ENCODE measurements around the gene GOLGA2.
"Not testable (repeated sequence)": the region's sequence is repeated elsewhere in the genome, so short reads cannot be mapped to it uniquely, and the experiment has no call there.

The GOLGA2 gene

DNA sequence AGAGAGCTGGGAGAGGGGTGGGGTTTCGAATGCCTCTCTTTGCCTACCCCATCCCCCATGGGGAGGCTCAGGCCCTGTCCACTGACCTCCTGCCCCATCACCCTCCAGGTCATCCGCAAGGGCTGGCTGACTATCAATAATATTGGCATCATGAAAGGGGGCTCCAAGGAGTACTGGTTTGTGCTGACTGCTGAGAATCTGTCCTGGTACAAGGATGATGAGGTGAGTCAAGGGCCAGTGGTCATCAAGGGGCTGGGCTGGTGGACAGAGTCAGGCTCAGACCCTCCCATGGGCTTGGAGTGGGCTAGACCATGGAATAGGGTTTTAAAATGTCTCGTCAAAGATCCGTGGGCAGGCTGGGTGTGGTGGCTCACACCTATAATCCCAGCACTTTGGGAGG is 33.7 kb downstream of the GOLGA2 start:
- no peak for DNase-seq (ENCODE audit: low spot score)

DNA sequence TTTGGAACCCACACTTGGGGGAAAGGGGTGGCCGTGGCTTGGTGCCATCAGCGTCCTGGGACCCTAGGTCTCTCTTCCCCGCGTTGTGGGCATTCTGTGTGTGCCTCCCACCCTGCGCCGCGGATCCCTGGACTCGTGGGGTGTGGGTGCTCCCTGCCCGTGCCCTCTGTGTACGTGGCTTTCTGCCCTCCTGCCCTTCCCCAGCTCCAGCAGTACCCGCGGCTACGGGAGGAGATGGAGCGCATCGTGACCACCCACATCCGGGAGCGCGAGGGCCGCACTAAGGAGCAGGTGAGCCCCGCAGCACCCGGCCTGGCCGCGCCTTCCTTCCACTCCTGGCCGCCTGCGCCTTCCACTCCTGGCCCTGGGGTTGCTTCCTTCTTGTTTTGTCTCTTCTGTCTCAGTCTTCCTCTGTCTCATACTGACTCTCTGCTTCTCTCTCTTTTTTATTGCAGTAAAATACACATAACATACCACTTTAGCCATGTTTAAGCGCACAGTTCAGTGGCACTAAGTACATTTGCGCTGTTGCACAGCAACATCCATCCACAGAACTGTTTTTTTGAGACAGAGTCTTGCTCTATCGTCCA is 41.9 kb downstream of the GOLGA2 start:
- no peak for DNase-seq (ENCODE audit: low spot score)

DNA sequence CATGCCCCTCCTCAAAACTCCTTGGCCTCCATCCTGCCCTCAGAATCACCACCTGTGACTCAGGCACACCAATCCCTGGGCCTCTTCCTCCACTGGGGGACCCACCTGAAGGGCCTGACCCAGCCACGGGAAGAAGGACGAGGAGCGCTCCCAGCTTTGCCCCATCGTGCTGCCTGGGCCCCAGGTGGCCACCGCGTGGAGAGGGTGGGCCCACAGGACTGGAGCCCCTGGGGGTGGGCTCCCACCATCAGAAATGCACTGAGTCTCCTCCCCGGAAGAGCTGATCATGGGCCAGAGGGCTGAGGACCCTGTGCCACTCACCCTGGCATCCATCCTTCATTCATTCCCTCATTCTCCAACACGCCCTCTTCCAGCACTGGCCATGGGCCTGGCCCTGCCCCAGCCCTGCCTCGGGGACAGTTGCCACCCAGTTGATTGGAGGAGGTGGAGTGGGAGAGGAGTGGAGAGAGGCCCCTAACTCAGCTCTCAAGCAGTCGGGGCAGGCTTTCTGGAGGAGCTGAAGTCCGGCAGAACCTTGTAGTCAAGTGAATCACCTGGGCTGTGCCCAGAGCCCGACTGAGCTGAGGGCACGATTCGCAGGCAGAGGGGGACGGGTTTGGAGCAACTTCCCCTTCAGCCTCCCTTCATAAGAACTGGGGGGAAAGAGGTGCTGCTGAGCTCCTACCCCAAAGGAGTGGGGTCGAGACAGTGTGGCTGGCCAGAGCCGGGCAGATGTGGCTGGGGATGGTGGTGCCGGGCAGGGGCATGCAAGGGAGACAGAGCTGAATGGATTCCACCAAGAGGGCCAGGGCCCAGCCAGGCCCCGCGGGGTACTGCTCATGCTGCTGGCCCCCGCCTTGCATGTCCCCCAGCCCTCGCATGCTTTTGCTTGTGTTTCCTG is 43.0 kb downstream of the GOLGA2 start:
- DNase-seq (ENCODE audit: low spot score), result no peak

DNA sequence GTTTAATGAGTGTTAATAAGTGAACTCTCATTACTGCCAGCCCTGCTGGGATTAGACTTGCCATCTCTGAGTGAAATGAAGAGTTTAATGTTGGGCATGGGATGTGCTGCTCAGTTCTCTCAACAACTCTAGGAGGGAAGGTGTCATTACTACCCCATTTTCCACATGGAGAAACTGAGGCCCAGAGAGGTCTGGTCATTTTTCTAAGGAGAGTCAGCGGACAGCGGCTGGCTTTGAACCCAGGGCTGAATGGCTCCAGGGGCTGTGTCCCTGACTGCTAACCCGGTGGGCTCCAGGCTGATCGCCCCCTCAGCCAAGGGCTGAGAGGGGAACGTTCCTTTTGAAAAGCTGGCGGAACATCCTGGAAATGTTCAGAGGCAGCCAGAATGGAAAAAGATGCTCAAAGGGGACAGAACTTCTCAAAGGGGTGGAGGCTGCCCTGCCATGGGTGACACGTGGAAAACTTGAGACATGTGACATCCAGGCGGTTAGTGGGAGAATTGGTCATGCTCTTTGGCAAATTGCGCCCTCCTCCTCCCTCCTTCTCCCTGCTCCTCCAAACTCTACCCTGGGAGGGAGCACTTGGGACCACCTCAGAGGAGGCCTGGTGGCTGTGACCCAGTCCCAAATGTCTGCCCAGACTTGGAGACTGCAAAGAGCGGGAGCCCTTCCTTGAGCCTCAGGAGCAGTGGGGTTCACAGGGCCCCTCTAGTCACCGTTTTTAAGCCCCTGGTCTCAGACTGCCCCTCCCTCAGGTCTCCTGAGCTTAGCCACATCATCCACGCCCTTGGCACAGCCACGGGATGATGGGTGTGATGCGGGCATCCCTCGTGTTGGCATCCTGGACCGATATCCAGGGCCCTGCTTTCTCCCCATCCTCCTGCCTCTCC is 43.9 kb downstream of the GOLGA2 start:
- DNase-seq (ENCODE audit: low spot score), result no peak

DNA sequence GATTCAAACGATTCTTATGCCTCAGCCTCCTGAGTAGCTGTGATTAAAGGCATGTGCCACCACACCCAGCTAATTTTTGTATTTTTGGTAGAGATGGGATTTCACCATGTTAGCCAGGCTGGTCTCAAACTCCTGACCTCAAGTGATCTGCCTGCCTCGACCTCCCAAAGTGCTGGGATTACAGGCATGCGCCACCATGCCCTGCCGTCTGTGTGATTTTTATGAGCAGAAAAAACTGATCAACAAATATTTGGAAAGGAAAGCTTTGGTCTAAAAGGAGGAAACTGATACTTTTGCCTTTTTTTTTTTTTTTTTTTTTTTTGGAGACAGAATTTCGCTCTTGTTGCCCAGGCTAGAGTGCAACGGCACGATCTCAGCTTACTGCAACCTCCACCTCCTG is 44.9 kb downstream of the GOLGA2 start:
- DNase-seq (ENCODE audit: low spot score), result not testable (repeated sequence)

DNA sequence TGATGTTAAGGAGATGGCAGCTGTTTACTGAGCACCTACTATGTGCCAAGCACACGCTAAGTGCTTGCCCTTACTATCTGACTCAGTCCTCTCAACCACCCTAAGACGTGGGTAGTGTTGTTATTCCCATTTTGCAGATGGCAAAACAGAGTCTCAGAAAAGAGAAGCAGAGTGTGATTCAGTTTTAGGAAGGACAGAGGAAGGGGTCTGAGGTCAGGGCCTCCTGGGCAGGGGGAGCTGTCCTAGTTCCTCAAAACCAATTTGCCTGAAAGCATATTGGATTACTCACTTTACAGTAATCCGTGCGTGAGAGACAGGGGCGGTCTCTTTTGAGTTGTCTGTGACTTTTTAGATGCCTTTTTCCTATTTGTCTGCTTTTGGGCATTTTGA is 49.4 kb downstream of the GOLGA2 start:
- DNase-seq (ENCODE audit: low spot score), result no peak

DNA sequence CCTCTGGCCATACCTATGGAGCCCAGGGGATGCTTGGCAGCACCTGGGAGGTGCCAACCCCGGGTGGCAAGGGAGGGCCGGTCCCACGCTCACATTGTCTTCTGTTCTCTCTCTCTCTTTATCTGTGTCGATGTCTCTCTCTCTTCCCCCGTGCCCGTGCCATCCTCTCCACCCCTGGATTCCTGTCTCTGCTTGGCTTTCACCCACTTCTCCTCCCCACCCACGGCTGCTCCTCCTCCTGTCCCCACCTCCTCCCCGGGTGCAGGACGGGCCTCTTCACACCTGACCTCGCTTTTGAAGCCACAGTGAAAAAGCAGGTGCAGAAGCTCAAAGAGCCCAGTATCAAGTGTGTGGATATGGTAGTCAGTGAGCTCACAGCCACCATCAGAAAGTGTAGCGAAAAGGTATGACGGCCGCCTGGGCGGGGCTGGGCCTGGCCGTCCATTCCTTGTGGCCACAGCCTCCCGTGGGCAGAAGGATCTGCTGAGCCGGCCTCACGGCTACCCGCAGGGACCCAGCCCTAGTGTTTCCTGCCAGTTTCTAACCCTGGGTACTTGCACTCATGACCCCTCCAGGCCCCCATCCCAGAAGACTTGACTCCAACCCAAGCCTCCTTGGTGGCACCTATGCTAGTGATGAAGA is 49.9 kb downstream of the GOLGA2 start:
- no peak for DNase-seq (ENCODE audit: low spot score)

DNA sequence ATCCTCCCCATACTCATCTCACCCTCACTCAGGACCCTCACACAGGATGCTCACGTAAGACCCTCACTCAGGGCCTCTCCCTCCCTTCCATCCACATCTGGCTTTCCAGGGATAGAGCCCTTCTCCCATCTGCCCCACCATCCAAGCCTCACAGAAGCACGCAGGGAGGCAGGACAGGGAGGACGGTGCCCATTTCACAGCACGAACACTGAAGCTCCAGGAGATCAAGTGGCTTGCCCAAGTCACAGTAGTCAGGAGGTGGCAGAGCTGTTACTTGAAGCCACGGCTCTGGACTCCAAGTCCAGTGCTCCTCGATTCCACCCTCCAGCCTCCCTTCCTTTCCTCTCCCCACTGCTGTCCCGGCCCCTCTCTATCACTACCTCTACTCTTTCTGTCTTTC is 50.9 kb downstream of the GOLGA2 start:
- DNase-seq (ENCODE audit: low spot score), result no peak

DNA sequence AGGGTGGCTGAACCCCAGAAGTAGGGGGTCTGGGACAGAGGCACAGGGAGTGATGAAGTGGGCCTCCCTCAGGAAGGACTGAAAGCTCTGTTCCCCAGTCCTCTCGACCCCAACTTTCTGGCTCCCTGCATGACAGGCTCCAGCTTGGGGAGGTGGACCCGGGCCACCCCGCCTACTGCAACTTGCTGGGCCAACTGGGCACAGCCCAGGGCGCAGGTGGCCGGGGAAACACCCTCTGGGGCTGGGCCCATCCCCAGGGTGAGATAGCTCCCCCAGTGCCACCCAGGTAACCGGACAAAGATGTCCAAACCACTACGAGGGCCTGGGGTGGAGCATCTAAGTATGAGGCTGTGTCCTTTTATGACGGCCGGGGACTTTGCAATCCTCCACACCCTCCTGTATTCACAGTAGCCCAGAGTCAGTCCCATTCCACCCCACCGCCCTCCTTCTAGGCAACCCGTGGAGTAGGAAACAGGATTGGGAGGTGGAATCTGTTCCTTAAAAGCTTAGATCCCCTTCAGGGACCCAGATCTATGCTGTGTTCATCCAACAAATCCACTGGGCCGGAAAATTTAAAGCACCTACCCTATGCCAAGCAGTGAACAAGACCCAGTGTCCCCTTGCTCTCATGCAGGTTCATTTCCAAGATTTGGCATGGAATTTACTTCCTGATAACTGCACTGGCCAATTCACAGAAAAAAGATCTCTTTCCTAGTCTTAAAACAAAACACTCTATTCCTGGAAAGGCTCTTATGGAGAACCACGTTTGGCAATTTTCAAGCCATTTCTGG is 52.7 kb downstream of the GOLGA2 start:
- no peak for DNase-seq (ENCODE audit: low spot score)

DNA sequence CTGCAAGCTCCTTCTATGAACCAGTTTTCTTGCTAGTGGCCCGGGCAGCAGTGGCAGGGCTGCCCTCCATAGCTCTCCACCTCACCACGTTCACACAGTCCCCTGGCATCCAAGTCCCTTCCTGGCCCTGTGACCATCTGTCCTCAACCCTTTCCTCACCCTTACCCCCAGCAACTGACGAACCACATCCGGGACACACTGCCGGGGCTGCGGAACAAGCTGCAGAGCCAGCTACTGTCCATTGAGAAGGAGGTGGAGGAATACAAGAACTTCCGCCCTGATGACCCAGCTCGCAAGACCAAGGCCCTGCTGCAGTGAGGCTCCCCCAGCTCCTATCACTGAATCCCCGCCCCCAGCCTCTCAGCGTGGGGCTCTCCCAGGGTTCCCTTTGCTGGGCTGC is 53.8 kb downstream of the GOLGA2 start:
- no peak for DNase-seq (ENCODE audit: low spot score)

DNA sequence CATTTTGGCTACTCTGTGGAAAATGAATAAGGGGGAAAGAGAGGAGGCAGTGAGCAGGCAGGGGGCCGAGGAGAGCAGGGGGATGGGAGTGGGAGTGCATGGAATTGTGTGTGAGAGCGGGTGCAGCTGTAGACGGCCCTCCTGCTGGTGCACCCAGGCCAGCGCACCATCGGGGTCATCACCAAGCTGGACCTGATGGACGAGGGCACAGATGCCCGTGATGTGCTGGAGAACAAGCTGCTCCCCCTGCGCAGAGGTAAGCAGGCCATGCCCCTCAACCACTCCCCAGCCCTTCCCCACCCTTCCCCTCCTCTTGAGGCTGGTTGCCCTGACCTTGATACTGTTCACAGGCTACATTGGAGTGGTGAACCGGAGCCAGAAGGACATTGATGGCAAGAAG is 56.0 kb downstream of the GOLGA2 start:
- no peak for DNase-seq (ENCODE audit: low spot score)

DNA sequence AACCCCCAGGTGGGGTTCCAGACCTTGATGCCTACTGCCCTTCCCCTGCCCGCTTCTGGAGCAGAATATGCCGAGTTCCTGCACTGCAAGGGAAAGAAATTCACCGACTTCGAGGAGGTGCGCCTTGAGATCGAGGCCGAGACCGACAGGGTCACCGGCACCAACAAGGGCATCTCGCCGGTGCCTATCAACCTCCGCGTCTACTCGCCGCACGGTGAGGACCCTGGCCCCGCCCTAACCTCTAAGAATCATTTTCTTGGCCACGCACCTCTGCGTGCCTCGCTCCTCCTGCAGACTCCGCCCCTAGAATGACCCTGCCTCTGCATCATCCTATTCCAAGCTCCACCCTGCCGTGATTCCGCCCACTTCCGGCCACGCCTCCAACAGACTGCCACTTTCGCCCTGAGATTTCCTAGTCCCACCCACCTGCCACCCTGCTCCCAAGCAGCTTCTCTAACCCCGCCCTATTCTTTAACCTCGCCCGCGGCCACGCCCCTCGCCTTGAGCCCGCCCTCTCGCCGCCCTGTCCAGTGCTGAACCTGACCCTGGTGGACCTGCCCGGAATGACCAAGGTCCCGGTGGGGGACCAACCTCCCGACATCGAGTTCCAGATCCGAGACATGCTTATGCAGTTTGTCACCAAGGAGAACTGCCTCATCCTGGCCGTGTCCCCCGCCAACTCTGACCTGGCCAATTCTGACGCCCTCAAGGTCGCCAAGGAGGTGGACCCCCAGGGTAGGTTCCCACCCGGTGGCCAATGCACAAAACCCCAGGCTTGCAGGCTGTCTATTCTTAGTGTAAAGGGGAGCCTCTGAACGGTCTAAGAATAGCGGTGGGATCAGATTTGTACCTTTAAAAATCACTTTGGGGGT is 57.1 kb downstream of the GOLGA2 start:
- peak; percentile 87 for DNase-seq (ENCODE audit: low spot score)

DNA sequence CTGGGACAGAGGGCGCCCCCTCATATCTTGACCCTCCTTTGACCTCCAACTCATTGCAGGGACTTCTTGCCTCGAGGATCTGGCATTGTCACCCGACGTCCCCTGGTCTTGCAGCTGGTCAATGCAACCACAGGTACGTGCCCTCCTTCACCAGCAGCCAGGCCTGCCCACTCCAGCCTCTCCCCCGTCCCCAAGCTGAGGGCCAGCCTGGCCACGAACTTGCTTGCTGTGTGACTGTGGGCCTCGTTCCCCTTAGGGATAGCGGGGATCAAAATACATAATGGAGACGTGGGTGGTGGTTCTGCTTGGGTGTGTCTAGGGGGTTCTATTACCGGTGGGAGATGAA is 57.7 kb downstream of the GOLGA2 start:
- DNase-seq (ENCODE audit: low spot score), result no peak

DNA sequence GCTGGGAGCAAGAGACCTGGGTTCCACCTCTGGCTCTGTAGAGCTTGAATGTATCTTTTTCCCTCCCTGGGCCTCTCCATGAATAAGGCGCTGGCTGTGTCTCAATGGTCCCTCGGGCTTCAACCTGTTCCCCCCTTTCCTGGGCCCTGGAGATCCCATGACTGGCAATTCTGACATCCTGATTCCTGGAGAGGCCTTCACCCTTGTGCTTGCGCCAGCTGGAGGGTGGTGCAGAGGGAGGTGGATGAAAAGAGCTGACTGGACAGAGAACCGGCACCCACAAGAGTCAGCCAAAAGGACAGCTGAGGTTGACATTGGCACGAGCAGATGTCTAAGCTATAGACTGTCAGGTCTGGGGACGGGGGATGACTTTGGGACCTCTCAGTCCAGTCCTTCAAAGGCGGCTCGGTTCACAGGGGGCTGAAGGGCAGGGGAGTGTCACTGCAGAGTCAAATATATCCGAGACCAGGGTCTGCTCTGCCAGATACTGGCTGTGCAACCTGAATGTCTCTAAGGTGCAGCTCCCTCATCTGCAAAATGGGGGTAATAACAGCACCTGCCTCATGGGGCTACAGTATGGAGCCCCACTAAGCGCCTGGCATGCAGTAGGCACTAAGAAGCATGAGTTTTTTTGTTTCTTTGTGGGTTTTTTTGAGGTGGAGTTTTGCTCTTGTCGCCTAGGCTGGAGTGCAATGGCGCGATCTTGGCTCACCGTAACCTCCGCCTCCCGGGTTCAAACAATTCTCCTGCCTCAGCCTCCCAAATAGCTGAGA is 58.8 kb downstream of the GOLGA2 start:
- DNase-seq (ENCODE audit: low spot score), result no peak

DNA sequence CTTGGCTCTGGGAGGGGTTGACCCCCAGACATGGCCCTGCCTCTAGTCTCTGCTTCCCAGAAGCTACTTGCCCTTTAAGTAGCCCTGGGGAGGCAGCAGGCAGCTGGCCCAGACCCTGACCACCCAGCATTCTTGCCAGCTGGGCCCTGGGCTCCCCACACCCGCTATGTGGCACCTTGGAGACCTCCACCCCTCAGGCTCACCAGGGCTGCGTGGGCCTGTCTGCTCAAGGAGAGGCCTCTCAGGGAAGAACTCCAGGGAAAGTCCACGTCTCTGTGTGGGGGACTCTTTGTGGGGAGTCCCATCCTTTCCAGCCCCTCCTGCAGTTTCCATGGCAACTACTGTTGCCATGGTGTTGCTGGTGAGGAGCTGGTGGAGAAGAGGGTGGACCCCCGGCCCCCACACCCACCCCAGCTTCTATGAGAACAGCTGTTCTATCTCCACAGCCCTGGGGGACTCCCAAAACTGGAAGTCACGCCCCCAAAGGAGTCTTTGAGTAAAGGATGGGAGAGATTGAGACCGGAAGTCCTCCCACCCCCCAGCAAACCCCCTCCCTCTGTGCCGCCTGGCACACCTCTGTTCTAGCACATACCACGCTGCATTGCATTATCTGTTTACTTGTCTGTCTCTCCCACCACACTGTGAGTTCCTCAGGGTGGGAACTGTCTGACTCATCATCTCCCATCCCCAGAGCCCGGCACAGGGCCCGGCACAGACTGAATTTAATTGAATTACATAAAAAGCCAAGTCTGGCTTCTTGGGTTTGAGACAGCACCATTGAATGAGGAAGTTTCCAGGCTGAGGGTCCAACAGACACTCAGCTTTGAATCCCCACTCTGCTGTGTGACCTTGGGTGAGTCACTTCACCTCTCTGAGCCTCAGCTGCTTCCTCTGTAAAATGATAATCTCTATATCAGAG is 60.1 kb downstream of the GOLGA2 start:
- DNase-seq (ENCODE audit: low spot score), result no peak

DNA sequence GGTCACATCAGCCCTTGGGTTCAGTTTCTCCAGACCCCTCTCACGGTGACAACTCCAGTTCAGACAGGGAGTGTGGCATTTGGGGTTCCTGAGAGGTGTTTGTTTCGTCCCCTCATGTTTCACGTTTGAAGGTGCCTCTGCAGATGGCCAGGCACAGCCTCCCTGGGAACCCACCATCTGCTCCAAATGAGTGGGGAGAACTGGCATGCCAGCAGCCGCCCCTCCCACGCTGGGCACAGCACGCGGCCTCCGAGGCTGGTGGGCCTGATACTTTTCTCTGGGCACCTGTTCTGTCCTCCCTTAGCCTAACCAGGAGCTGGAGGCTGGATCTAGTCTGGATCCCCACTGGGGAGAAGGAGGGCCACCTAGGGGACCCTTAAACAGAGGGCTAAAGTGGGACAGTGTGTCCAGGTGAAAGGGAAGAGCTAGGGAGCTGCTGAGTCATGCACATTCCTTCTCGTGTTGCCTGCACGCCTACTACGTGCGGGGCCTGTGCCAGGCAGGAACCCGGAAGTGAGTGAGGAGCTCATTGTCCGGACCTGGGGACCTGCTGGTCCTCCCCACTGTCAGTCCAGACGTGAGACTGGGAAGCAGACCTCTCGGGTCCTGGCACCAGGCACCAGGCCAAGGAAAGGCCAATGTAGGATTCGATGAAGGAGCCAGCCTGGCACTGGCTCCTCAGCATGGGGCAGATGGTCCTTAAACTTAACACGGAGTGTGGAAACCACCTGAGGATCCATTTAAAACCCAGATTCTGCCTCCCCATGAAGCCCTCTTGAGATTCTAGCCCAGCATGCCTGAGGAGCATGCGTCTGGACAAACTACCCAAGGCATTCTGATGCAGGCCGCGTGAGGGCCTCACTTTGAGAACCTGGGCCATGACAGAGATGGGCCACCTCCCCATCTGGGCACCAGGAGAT is 61.0 kb downstream of the GOLGA2 start:
- DNase-seq (ENCODE audit: low spot score), result no peak

DNA sequence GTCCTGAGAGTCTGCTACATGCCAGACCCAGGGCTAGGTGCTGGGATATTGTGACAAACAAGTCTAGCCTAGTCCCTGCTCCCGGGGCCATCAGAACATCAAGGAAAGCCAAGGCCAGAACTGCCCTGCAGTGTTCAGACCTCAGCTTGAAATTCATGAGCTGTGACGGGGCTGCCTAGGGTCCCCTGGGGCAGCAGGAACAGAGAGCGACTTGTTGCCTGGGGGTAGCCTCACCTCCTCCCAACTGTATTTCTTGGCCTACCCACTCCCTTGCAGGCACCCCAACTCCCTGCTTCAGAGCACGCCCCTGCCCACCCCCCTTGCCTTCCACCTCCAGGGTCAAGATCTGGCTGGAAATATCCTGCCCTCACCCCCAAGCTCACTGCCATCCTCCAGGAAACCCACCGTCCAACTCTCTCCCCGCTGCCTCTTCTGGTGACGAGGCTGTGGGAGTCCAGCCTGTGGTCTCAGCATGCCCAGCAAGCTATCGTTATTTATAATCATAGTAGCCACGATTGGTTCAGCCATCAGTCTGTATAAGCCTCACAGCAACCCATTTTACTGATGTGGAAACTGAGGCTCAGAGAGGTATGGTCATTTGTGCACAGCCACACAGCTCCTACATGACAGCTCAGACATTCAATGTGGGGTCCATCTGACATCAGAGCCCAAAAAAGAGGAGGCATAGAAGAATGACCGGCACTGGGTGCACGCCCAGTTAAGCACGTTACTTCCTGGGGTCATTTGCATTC is 61.9 kb downstream of the GOLGA2 start:
- no peak for DNase-seq (ENCODE audit: low spot score)
